ENCODE data around the gene LY86.

LY86 gene

GRCh38 chr6:6619021-6619794 lies 30.7 kb downstream of the LY86 start:
- no peak overlapping the region for H3K4me3 ChIP-seq (replicated peaks in 1 of 2; ENCODE audit: low read depth in 2 of 2, low read length in 2 of 2)
- TF ChIP-seq CTCF (IDR thresholded peaks at IDR 0.05; ENCODE audit: low read depth, low read length), result no peak
- no peak for DNase-seq (ENCODE audit: low read depth in 2 of 2)

DNA sequence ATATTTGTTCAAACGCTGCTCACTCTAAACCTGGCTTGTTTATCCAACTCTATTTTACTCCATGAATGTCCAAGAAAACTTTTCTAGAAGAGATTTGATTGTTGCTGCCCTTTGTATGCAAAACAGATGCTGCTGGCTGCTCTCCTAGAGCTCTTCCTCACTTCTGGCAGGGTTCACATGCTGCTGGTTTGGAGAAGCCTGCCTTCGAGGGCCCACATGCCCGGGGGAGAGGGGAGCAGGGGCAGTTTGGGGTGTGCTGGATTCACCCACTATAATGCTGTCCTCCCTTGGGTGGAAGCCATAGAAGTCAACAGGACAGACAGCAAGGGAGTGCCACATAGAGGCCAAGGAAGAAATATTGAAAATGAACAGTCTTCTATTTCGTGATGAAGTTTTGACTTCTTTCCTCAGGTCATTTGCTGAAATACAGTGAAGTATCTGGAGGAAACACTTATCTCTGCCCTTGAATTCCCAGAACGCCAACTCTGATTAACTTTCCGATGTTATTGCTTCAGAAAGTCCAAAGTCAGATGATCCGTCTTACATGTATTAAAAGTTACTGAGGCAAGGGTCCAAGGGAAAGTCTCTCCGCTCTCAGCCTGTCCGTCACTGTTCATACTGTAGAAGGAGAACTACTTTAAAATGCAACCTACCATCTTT lies 32.4 kb downstream of the LY86 start:
- no peak for TF ChIP-seq CTCF (IDR thresholded peaks at IDR 0.05; ENCODE audit: low read depth, low read length)
- H3K4me3 ChIP-seq (replicated peaks in 1 of 2; ENCODE audit: low read depth in 2 of 2, low read length in 2 of 2), result no peak overlapping the region
- no peak for DNase-seq (ENCODE audit: low read depth in 2 of 2)

- H3K4me3 ChIP-seq (replicated peaks in 1 of 2; ENCODE audit: low read depth in 2 of 2, low read length in 2 of 2), result no peak overlapping the region
- no peak for DNase-seq (ENCODE audit: low read depth in 2 of 2)
- TF ChIP-seq CTCF (IDR thresholded peaks at IDR 0.05; ENCODE audit: low read depth, low read length), result no peak
Measured at GRCh38 chr6:6622501-6622900, 34.0 kb downstream of the LY86 start.

- DNase-seq (ENCODE audit: low read depth in 2 of 2), result no peak
- TF ChIP-seq CTCF (IDR thresholded peaks at IDR 0.05; ENCODE audit: low read depth, low read length), result no peak
- no peak overlapping the region for H3K4me3 ChIP-seq (replicated peaks in 1 of 2; ENCODE audit: low read depth in 2 of 2, low read length in 2 of 2)
Measured at GRCh38 chr6:6623553-6623952, 35.0 kb downstream of the LY86 start.

DNA sequence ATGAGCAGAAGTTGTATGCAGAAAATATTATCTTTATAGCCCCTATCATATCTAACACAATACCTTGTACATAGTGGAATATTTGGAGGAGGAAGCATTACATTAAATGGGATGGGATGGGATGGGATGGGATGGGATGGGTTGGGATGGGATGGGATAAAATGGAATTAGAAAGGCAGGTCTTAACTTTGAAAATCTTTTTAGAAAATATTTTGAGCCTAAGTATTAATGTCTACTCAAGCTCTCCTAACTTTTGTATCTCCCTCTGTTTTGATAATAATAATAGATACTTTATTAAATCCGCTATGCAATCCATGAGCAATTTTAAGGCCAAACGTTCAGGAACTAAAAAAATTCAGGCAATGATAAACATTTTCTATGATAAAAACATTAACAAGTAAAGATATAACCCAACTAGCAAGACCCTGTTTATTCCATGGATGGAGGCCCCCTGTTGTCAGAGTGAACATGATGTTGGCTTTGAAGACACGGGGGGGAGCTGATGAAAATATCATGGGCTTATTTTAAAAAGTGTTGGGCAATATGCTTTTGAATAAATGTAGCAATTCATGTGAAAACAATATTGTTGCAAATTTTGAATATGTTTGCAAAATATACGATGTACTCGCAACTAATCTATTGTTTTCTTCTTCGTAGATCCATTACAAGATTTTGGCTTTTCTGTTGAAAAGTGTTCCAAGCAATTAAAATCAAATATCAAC lies 35.9 kb downstream of the LY86 start:
- no peak for TF ChIP-seq CTCF (IDR thresholded peaks at IDR 0.05; ENCODE audit: low read depth, low read length)
- no peak for DNase-seq (ENCODE audit: low read depth in 2 of 2)
- H3K4me3 ChIP-seq (replicated peaks in 1 of 2; ENCODE audit: low read depth in 2 of 2, low read length in 2 of 2), result no peak overlapping the region

GRCh38 chr6:6626187-6626586 lies 37.7 kb downstream of the LY86 start:
- H3K4me3 ChIP-seq (replicated peaks in 1 of 2; ENCODE audit: low read depth in 2 of 2, low read length in 2 of 2), result no peak overlapping the region
- no peak for DNase-seq (ENCODE audit: low read depth in 2 of 2)
- no peak for TF ChIP-seq CTCF (IDR thresholded peaks at IDR 0.05; ENCODE audit: low read depth, low read length)

Measured in cardiac fibroblast (primary cell).